AG04449 (cell line): ENCODE data around the gene IFNAR2.
"Not testable (repeated sequence)": the region's sequence is repeated elsewhere in the genome, so short reads cannot be mapped to it uniquely, and the experiment has no call there.

Source experiments
- CTCF ChIA-PET: fragments of 350-600 bp; formaldehyde crosslinking; extraction: SDS; loops from one replicate; lab custom pipeline; 2021; ENCODE audit warnings: antibody characterized with exemption; lab: Yijun Ruan, JAX
- POLR2A ChIA-PET: fragments of 400-600, 350-600 bp; formaldehyde crosslinking; extraction: SDS; loops from one replicate; lab custom pipeline; 2020; ENCODE audit warnings: antibody characterized with exemption, inconsistent platforms; lab: Yijun Ruan, JAX
- DNase-seq: peaks from one replicate; pipeline ENCODE4 v3.0.0-alpha.2; 2010; ENCODE audit warnings: low read depth, low spot score
- H3K4me3 ChIP-seq: 2 replicates; pipeline ENCODE4 v1.5.1; 2011; ENCODE audit warnings: low read depth, mild to moderate bottlenecking, control low read depth, low read length
- TF ChIP-seq, protein P1 (sequence below): IDR thresholded peaks from one replicate; pipeline ENCODE4 v1.5.1; 2011; ENCODE audit warnings: mild to moderate bottlenecking, moderate library complexity, low read length, control low read depth, inconsistent platforms; ENCODE audit not compliant: insufficient read depth; ENCODE audit errors: missing control alignments

IFNAR2 gene

DNA sequence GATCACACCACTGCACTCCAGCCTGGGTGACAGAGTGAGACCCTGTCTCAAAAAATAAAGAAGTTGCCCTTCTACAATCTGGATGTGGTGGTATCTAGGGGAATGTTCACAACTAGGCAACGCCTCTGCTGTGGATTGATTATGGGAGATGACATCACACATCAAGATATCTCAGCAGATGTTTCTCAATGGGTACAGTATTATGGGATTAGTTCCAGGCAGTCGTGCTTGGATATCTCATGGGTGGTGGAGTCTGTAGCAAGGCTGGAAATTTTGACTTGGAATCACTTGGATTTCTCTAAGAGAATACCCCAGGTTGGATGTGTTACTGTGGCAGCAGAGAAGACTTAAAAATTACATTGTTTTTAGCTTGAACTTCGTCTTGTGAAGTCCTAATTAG is 7.7 kb downstream of the IFNAR2 start:
- DNase-seq: no peak
- POLR2A ChIA-PET: no interaction called here
- TF ChIP-seq, protein P1, sequence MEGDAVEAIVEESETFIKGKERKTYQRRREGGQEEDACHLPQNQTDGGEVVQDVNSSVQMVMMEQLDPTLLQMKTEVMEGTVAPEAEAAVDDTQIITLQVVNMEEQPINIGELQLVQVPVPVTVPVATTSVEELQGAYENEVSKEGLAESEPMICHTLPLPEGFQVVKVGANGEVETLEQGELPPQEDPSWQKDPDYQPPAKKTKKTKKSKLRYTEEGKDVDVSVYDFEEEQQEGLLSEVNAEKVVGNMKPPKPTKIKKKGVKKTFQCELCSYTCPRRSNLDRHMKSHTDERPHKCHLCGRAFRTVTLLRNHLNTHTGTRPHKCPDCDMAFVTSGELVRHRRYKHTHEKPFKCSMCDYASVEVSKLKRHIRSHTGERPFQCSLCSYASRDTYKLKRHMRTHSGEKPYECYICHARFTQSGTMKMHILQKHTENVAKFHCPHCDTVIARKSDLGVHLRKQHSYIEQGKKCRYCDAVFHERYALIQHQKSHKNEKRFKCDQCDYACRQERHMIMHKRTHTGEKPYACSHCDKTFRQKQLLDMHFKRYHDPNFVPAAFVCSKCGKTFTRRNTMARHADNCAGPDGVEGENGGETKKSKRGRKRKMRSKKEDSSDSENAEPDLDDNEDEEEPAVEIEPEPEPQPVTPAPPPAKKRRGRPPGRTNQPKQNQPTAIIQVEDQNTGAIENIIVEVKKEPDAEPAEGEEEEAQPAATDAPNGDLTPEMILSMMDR: no peak
- H3K4me3 ChIP-seq: no peak overlapping the region
- CTCF ChIA-PET: no interaction called here

DNA sequence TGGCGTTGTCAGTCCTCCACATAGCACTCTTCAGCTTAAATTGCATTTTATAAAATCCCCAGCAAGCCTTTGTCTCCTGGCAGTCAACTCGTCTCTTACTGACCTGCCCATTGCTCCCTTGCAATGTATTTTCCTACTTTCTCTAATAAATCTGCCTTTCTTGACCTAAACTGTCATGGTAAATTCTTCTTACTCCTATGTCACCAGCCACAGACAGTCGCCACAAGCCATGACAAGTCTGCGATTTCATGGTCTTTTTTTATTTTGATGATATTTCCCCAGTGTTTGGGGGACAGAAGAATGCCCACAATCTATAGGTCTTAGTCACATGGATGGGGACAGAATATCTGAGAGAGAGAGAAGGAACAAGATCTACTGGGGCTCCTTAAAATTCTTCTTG is 8.4 kb downstream of the IFNAR2 start:
- CTCF ChIA-PET: interaction anchor here (1.3 kb wide), 1 partner anchor 124 kb away, joined by 3 read pairs; no protein-coding TSS in a partner anchor
- TF ChIP-seq, protein P1: no peak
- no peak overlapping the region for H3K4me3 ChIP-seq
- no peak for DNase-seq
- POLR2A ChIA-PET: no interaction called here

DNA sequence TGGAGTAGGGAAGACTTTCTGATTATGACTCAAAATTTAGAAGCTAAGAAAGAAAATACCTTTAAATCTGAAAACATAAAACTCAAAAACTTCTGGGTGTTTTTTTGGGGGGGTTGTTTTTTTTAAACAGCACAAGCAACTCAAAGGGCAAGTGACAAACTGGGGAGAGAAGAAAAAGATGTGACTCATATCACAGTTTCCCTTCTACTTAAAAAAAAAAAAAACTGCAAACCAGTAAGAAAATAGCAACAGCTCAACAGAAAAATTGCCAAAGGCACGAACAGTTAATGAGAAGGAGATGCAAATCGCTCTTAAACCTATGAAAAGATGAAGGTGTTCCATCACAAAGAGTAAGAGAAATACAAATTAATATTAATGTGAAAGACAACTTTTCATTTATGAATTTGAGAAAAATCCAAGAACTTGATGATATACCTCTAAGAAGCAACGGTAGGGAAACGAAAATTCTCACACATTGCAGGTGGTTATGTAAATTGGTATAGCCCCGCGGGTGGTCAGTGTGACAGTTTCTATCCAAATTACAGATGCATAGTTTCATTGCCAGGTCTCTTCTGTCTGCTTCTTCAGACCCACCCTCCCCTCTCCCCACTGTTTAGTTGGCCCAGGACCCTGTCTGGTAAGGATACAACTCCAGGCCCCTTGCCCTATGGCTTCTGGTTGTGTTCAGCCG is 9.0 kb downstream of the IFNAR2 start:
- no peak for DNase-seq
- POLR2A ChIA-PET: no interaction called here
- CTCF ChIA-PET: interaction anchor here (1.3 kb wide), 1 partner anchor 123 kb away, joined by 3 read pairs; no protein-coding TSS in a partner anchor
- H3K4me3 ChIP-seq: no peak overlapping the region
- TF ChIP-seq, protein P1: no peak

DNA sequence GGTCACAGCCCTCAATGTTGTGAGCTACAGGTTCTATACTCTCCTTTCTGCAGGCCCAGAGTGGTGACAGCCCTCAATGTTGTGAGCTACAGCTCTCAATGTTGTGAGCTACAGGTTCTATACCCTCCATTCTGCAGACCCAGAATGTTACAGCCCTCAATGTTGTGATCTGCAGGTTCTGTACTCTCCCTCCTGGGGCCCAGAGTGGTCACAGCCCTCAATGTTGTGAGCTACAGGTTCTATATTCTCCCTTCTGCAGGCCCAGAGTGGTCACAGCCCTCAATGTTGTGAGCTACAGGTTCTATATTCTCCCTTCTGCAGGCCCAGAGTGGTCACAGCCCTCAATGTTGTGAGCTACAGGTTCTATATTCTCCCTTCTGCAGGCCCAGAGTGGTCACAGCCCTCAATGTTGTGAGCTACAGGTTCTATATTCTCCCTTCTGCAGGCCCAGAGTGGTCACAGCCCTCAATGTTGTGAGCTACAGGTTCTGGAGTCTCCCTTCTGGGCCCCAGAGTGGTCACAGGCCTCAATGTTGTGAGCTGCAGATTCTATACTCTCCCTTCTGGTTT is 9.9 kb downstream of the IFNAR2 start:
- POLR2A ChIA-PET, DNase-seq, H3K4me3 ChIP-seq, CTCF ChIA-PET: not testable (repeated sequence)

DNA sequence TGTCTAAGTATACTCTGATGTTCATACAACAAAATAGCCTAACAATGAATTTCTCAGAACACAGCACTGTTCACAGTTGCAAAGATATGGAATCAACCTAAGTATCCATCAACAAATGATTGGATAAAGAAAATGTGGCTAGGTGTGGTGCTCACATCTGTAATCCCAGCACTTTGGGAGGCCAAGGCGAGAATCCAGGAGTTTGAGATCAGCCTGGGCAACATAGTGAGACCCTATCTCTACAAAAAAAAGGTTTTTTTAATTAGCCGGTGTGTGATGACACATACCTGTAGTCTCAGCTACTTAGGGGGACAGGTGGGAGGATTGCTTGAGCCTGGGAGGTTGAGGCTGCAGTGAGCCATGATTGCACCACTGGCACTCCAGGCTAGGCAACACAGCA is 10.7 kb downstream of the IFNAR2 start:
- TF ChIP-seq, protein P1: no peak
- H3K4me3 ChIP-seq: no peak overlapping the region
- no peak for DNase-seq
- CTCF ChIA-PET: interaction anchor here (1.3 kb wide), 1 partner anchor 44 kb away, joined by 3 read pairs; no protein-coding TSS in a partner anchor
- POLR2A ChIA-PET: no interaction called here

DNA sequence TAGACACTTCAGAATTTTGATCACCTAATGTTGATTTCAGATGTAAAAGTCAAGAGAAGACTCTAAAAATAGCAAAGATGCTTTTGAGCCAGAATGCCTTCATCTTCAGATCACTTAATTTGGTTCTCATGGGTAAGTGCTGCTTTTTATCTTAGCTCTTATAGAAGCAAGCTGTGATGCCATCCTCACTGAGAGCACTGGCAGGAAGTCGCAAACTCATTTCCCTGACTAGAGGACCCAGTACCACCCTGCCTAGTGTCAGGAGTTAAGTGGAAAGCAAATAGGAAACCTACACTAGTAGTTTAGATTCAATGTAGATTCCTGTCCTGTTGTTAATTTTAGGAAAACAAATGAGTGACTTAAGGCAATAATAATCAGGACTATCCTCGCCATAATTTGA is 12.1 kb downstream of the IFNAR2 start:
- no peak overlapping the region for H3K4me3 ChIP-seq
- CTCF ChIA-PET: no interaction called here
- POLR2A ChIA-PET: no interaction called here
- DNase-seq: no peak
- TF ChIP-seq, protein P1: no peak

DNA sequence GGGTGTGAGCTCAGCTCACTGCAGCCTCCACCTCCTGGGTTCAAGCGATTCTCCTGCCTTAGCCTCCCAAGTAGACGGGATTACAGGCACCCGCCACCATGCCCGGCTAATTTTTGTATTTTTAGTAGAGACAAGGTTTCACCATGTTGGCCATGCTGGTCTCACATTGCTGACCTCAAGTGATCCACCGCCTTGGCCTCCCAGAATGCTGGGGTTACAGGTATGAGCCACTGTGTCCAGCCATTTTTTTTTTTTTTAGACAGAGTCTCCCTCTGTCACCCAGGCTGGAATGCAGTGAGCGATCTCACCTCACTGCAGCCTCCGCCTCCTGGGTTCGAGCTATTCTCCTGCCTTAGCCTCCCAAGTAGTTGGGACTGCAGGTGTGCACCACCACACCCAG is 13.1 kb downstream of the IFNAR2 start:
- DNase-seq, H3K4me3 ChIP-seq, POLR2A ChIA-PET, CTCF ChIA-PET: not testable (repeated sequence)
